Measurements from ENCODE around the gene ZNF789. TPM values are rescaled to one million over a fixed set of nuclear protein-coding genes. Genes with fewer than 3 reads are reported as not detected.

Gene ZNF789
- total and polyA plus RNA-seq, 9 of the 15 experiments (the other 6 are each of a cell fraction or from before 2014, with no cell fraction given) = 6.1 to 57.0 (median 24.8) TPM

GRCh38 chr7:99473315-99473596 lies 566 bp downstream of the ZNF789 start (continued):
- no peak for TF ChIP-seq CLOCK (CRISPR knock-in tag; IDR thresholded peaks at IDR 0.05; ENCODE audit: borderline replicate concordance)
- TF ChIP-seq RBM25 (IDR thresholded peaks at IDR 0.05; ENCODE audit: low read depth, low read length, severe bottlenecking) = peak; percentile 28
- TF ChIP-seq ZNF124 (CRISPR knock-in tag; IDR thresholded peaks at IDR 0.05) = no peak
- no peak for TF ChIP-seq GTF2B (IDR thresholded peaks at IDR 0.05; ENCODE audit: extremely low read depth, insufficient read length)
- TF ChIP-seq MBD2 (IDR thresholded peaks at IDR 0.05; ENCODE audit: borderline replicate concordance, low read depth) = peak; percentile 30; the same call in 1 of the 2 replicates
- TF ChIP-seq HMGN3 (IDR thresholded peaks at IDR 0.05; ENCODE audit: borderline replicate concordance, extremely low read depth, insufficient read length, low read depth, low read length) = no peak
- peak; percentile 8; the same call in 1 of the 2 replicates for TF ChIP-seq SREBF2 (CRISPR knock-in tag; IDR thresholded peaks at IDR 0.05)
- no peak for TF ChIP-seq ARID1B (IDR thresholded peaks at IDR 0.05)
- no peak for TF ChIP-seq RERE (CRISPR knock-in tag; IDR thresholded peaks at IDR 0.05; ENCODE audit: borderline replicate concordance)
- no peak for TF ChIP-seq IFI16 (CRISPR knock-in tag; IDR thresholded peaks at IDR 0.05)
- no peak for TF ChIP-seq ZFP91 (CRISPR knock-in tag; IDR thresholded peaks at IDR 0.05)
- TF ChIP-seq ZNF408 (CRISPR knock-in tag; IDR thresholded peaks at IDR 0.05; ENCODE audit: low read depth) = no peak
- peak; percentile 55 for TF ChIP-seq SAP30 (IDR thresholded peaks at IDR 0.05; ENCODE audit: borderline replicate concordance, insufficient read depth, low read depth, low read length, poor library complexity, severe bottlenecking)
- peak; percentile 47 for TF ChIP-seq TBP (optimal IDR thresholded peaks at IDR 0.05; ENCODE audit: low read depth, low read length)
- no peak for TF ChIP-seq ZKSCAN3 (CRISPR knock-in tag; IDR thresholded peaks at IDR 0.05)
- peak; percentile 29; the same call in 1 of the 2 replicates for TF ChIP-seq USF1 (CRISPR knock-in tag; IDR thresholded peaks at IDR 0.05)
- no peak for TF ChIP-seq STAT5A (IDR thresholded peaks at IDR 0.05; ENCODE audit: borderline replicate concordance, low read length)

Measured in K562 (cell line).